PC-3 (cell line): ENCODE results near the gene ABCC3. TPM values are rescaled to one million over a fixed set of nuclear protein-coding genes. Genes with fewer than 3 reads are reported as not detected.

ENCODE experiments used
- ATAC-seq: fragments of 200-7000 bp; cut with Tn5 transposase; 2 replicates; pipeline ENCODE4 v1.9.1; 2020; ENCODE audit warnings: mild to moderate bottlenecking, moderate library complexity
- BruUV-seq: library from RNA; stranded (reverse); fragments of 400-500 nt; replicated peaks from 2 replicates; lab custom pipeline; 2021; lab: Mats Ljungman, UMichigan
- CTCF ChIA-PET: fragments of 300-600 bp; sonication (Branson Sonifier 250); formaldehyde crosslinking; loops from one replicate; lab custom pipeline; 2022; ENCODE audit warnings: antibody characterized with exemption; lab: Charles Lee
- POLR2A ChIA-PET: fragments of 300-600 bp; sonication (Branson Sonifier 250); formaldehyde crosslinking; loops from one replicate; lab custom pipeline; 2022; ENCODE audit warnings: antibody characterized with exemption; ENCODE audit not compliant: unreplicated experiment; lab: Charles Lee
- DNase-seq: peaks from one replicate; pipeline ENCODE4 v3.0.0-alpha.2; 2015
- H2AFZ ChIP-seq: fragments of 300-600 bp; sonication (generic); 2 replicates; pipeline ENCODE4 v1.6.0; 2016; ENCODE audit warnings: antibody characterized with exemption, low read length
- H3F3A ChIP-seq: fragments of 300-600 bp; sonication (generic); one replicate; pipeline ENCODE4 v1.6.0; 2017; ENCODE audit warnings: antibody characterized with exemption, low read length, control low read depth, mild to moderate bottlenecking; ENCODE audit not compliant: unreplicated experiment
- H3K27ac ChIP-seq: fragments of 300-600 bp; sonication (generic); 2 replicates; pipeline ENCODE4 v1.5.1; 2016; ENCODE audit warnings: mild to moderate bottlenecking, low read length
- H3K27me3 ChIP-seq: fragments of 300-600 bp; sonication (generic); 2 replicates; pipeline ENCODE4 v1.6.1; 2016; ENCODE audit warnings: low read length, mixed read lengths
- H3K36me3 ChIP-seq: fragments of 300-600 bp; sonication (generic); 2 replicates; pipeline ENCODE4 v1.6.1; 2016; ENCODE audit warnings: low read depth, mixed run types, low read length, mixed read lengths
- H3K4me1 ChIP-seq: fragments of 300-600 bp; sonication (generic); 2 replicates; pipeline ENCODE4 v1.5.1; 2016; ENCODE audit warnings: low read length; ENCODE audit not compliant: insufficient read depth
- H3K4me2 ChIP-seq: fragments of 300-600 bp; sonication (generic); 2 replicates; pipeline ENCODE4 v1.6.0; 2016; ENCODE audit warnings: low read length
- H3K4me3 ChIP-seq: fragments of 300-600 bp; sonication (generic); 2 replicates; pipeline ENCODE4 v1.5.1; 2016; ENCODE audit warnings: mild to moderate bottlenecking, low read length, mixed read lengths
- H3K79me2 ChIP-seq: fragments of 300-600 bp; sonication (generic); 2 replicates; pipeline ENCODE4 v1.6.1; 2017; ENCODE audit warnings: low read length, mixed read lengths
- H3K9ac ChIP-seq: fragments of 300-600 bp; sonication (generic); 2 replicates; pipeline ENCODE4 v1.6.0; 2016; ENCODE audit warnings: mild to moderate bottlenecking, low read length
- H3K9me2 ChIP-seq: fragments of 300-600 bp; sonication (generic); replicated peaks from 2 replicates; pipeline ENCODE4 v1.6.1; 2016; ENCODE audit warnings: mixed run types, low read length, mixed read lengths
- H3K9me3 ChIP-seq: fragments of 300-600 bp; sonication (generic); 2 replicates; pipeline ENCODE4 v1.6.1; 2016; ENCODE audit warnings: low read length, mixed read lengths
- H4K20me1 ChIP-seq: fragments of 300-600 bp; sonication (generic); 2 replicates; pipeline ENCODE4 v1.6.1; 2016; ENCODE audit warnings: low read length, mixed read lengths
- EZH2 ChIP-seq: fragments of 300-600 bp; sonication (generic); IDR thresholded peaks from one replicate; pipeline ENCODE4 v1.6.1; 2017; ENCODE audit warnings: antibody characterized with exemption, mild to moderate bottlenecking, low read length; ENCODE audit not compliant: unreplicated experiment
- EZH2phosphoT487 ChIP-seq: fragments of 300-600 bp; sonication (generic); IDR thresholded peaks from 2 replicates; pipeline ENCODE4 v1.6.1; 2018; ENCODE audit warnings: mild to moderate bottlenecking, antibody characterized with exemption, low read length, borderline replicate concordance
- intact Hi-C: fragments of 100-400 bp; cut with micrococcal nuclease; formaldehyde crosslinking; loops from 2 replicates; pipeline ENCODE4 v1.9.0; 2023
- total RNA-seq: library from RNA; depleted of rRNA; stranded (reverse); fragments of >200 nt; gene quantifications from 2 replicates; pipeline ENCODE4 v1.2.3, GENCODE V29; 2014
- TF ChIP-seq, protein P1 (sequence below): fragments of 300-600 bp; sonication (generic); conservative IDR thresholded peaks from 2 replicates; pipeline ENCODE4 v1.5.1; 2017; ENCODE audit warnings: antibody characterized with exemption, low read depth, mild to moderate bottlenecking, low read length

Gene ABCC3
- total RNA-seq, 1 experiment from 2014 or later, result 50.2 TPM

DNA sequence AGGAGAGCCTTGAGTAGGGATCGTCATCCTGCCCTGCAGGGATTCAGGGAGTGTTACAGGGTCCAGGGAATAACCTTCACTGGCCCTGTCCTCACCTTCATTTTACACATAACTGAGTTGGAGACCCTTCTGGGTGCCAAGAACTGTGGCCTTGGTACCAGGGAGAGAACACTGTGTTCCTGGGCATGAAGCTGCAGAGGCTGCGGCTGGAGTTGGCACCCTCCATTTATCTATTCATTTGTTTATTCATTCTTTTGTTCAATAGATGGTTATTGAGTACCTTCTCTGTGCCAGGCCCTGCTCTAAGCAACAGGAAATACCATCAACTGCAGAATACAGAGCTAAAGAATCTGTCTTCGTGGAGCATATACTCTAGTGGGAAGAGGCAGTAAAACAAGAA is 6.7 kb downstream of the ABCC3 start:
- TF ChIP-seq, protein P1, sequence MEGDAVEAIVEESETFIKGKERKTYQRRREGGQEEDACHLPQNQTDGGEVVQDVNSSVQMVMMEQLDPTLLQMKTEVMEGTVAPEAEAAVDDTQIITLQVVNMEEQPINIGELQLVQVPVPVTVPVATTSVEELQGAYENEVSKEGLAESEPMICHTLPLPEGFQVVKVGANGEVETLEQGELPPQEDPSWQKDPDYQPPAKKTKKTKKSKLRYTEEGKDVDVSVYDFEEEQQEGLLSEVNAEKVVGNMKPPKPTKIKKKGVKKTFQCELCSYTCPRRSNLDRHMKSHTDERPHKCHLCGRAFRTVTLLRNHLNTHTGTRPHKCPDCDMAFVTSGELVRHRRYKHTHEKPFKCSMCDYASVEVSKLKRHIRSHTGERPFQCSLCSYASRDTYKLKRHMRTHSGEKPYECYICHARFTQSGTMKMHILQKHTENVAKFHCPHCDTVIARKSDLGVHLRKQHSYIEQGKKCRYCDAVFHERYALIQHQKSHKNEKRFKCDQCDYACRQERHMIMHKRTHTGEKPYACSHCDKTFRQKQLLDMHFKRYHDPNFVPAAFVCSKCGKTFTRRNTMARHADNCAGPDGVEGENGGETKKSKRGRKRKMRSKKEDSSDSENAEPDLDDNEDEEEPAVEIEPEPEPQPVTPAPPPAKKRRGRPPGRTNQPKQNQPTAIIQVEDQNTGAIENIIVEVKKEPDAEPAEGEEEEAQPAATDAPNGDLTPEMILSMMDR, result no peak
- no peak for TF ChIP-seq EZH2
- TF ChIP-seq EZH2phosphoT487, result no peak
- Histone ChIP-seq H3K36me3 (peaks cover 11% of the 10 kb centered on the region; the same call in 1 of the 2 replicates), H2AFZ (no peak overlapping the region), H3K9me2 (no peaks in the 10 kb centered on the region), H3K27me3 (no peaks in the 10 kb centered on the region), H3K9ac (no peak overlapping the region), H3K79me2 (peaks cover 56% of the 10 kb centered on the region), H3K4me1 (peaks cover 64% of the 10 kb centered on the region), H3K4me3 (no peak overlapping the region), H3K4me2 (no peak overlapping the region), H4K20me1 (no peaks in the 10 kb centered on the region), H3K27ac (peak overlapping the region; percentile 90; the same call in 1 of the 2 replicates), H3F3A (peaks cover 12% of the 10 kb centered on the region), H3K9me3 (no peaks in the 10 kb centered on the region)
- POLR2A ChIA-PET, result no interaction called here
- BruUV-seq, result no TSS peak
- DNase-seq (no peak), ATAC-seq (no peak)
- CTCF ChIA-PET, result no interaction called here
- intact Hi-C loops, result no loop called here

DNA sequence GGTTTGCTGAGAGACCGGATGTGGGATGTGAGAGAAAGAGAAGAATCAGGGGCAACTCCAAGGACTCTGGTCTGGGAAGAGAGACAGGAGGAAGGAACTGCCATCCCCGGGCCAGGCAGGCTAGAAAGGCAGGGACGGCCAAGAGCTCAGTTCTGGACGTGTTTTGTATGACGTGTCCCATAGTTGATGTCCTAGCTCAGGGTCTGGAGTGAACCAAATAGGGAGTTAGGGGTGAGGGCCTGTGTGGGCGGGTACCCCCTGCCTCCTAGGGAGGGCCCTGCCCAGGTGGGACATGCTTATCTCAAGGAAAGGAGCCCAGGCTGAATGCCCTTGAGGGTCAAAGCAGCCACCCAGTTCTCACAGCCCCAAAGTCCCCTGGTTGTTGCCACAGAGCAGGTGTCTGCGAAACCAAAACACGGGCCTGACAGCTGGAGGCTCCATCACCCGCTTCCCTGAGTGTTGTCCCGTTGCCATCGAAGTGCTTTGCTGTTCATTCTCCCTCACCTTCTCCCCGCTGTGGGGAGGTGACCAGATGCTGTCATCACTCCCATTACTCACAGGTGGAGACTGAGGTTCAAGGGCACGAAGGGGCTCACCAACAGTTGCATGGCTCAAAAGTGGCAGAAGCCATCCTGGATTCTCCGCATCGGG is 7.5 kb downstream of the ABCC3 start:
- no peak for ATAC-seq
- no peak overlapping the region for H3K27ac ChIP-seq

More for the DNA sequence above, 7.5 kb downstream of the ABCC3 start:
- no peak overlapping the region for H2AFZ ChIP-seq
- no peak for DNase-seq
- ChIA-PET CTCF (no interaction called here), POLR2A (no interaction called here)
- no peak overlapping the region for H3K9ac ChIP-seq
- peaks cover 12% of the 10 kb centered on the region for H3F3A ChIP-seq
- peaks cover 11% of the 10 kb centered on the region; the same call in 1 of the 2 replicates for H3K36me3 ChIP-seq
- no peak for TF ChIP-seq EZH2
- TF ChIP-seq, protein P1, result no peak
- no peak for TF ChIP-seq EZH2phosphoT487
- peaks cover 56% of the 10 kb centered on the region for H3K4me1 ChIP-seq
- no TSS peak for BruUV-seq
- no peak overlapping the region for H3K4me3 ChIP-seq
- intact Hi-C loops, result no loop called here
- no peaks in the 10 kb centered on the region for H3K9me2 ChIP-seq
- no peaks in the 10 kb centered on the region for H3K9me3 ChIP-seq
- H4K20me1 ChIP-seq, result no peaks in the 10 kb centered on the region
- no peak overlapping the region for H3K4me2 ChIP-seq
- no peaks in the 10 kb centered on the region for H3K27me3 ChIP-seq
- peaks cover 49% of the 10 kb centered on the region for H3K79me2 ChIP-seq
